KOPT-K1 (cell line): ENCODE results near the gene SLC4A5.
"Not testable (repeated sequence)": the region's sequence is repeated elsewhere in the genome, so short reads cannot be mapped to it uniquely, and the experiment has no call there.

Experiments used
- H3K27ac ChIP-seq: fragments of 200-600 bp; sonication (generic); 2 replicates; pipeline ENCODE4 v1.5.1; 2016; ENCODE audit warnings: antibody characterized with exemption, mild to moderate bottlenecking, low read depth, low read length; ENCODE audit not compliant: poor library complexity, severe bottlenecking
- H3K36me3 ChIP-seq: fragments of 200-600 bp; sonication (generic); 2 replicates; pipeline ENCODE4 v1.5.1; 2017; ENCODE audit warnings: antibody characterized with exemption, mild to moderate bottlenecking, low read length, moderate library complexity; ENCODE audit not compliant: insufficient read depth
- H3K9me3 ChIP-seq: fragments of 200-600 bp; sonication (generic); 2 replicates; pipeline ENCODE4 v1.5.1; 2017; ENCODE audit warnings: antibody characterized with exemption, low read length, mild to moderate bottlenecking; ENCODE audit not compliant: insufficient read depth, poor library complexity, severe bottlenecking

SLC4A5 gene

GRCh38 chr2:74373221-74373676, 30.0 kb upstream of the SLC4A5 start:
- no peaks in the 10 kb centered on the region for H3K9me3 ChIP-seq
- no peak overlapping the region for H3K27ac ChIP-seq
- H3K36me3 ChIP-seq, result peaks cover 69% of the 10 kb centered on the region

- peaks cover 71% of the 10 kb centered on the region for H3K36me3 ChIP-seq
- H3K27ac ChIP-seq, result no peak overlapping the region
- H3K9me3 ChIP-seq, result no peaks in the 10 kb centered on the region
Measured at GRCh38 chr2:74372674-74373073, 29.5 kb upstream of the SLC4A5 start.

- no peaks in the 10 kb centered on the region for H3K9me3 ChIP-seq
- H3K27ac ChIP-seq, result no peak overlapping the region
- H3K36me3 ChIP-seq, result peaks cover 71% of the 10 kb centered on the region
Measured at GRCh38 chr2:74371421-74371820, 28.2 kb upstream of the SLC4A5 start.

- H3K36me3 ChIP-seq, result peaks cover 78% of the 10 kb centered on the region
- H3K27ac ChIP-seq, result no peak overlapping the region
- H3K9me3 ChIP-seq, result no peaks in the 10 kb centered on the region
Measured at GRCh38 chr2:74369976-74370375, 26.8 kb upstream of the SLC4A5 start.

- Histone ChIP-seq H3K9me3 (no peaks in the 10 kb centered on the region), H3K36me3 (peaks cover 93% of the 10 kb centered on the region), H3K27ac (no peak overlapping the region)
Measured at GRCh38 chr2:74368499-74368898, 25.3 kb upstream of the SLC4A5 start.

GRCh38 chr2:74367789-74368188, 24.6 kb upstream of the SLC4A5 start:
- H3K36me3 ChIP-seq, result peaks cover 98% of the 10 kb centered on the region
- H3K9me3 ChIP-seq, result no peaks in the 10 kb centered on the region
- no peak overlapping the region for H3K27ac ChIP-seq

- Histone ChIP-seq H3K9me3 (no peaks in the 10 kb centered on the region), H3K27ac (no peak overlapping the region), H3K36me3 (peaks cover 100% of the 10 kb centered on the region)
Measured at GRCh38 chr2:74366036-74366435, 22.8 kb upstream of the SLC4A5 start.

- H3K27ac ChIP-seq, result no peak overlapping the region
- no peaks in the 10 kb centered on the region for H3K9me3 ChIP-seq
- peaks cover 100% of the 10 kb centered on the region for H3K36me3 ChIP-seq
Measured at GRCh38 chr2:74364533-74365505, 21.6 kb upstream of the SLC4A5 start.

- Histone ChIP-seq H3K36me3 (peaks cover 100% of the 10 kb centered on the region), H3K27ac (no peak overlapping the region), H3K9me3 (no peaks in the 10 kb centered on the region)
Measured at GRCh38 chr2:74361327-74361726, 18.1 kb upstream of the SLC4A5 start.

GRCh38 chr2:74357627-74358026, 14.4 kb upstream of the SLC4A5 start:
- Histone ChIP-seq H3K36me3 (peaks cover 67% of the 10 kb centered on the region), H3K27ac (no peak overlapping the region), H3K9me3 (no peaks in the 10 kb centered on the region)

- Histone ChIP-seq H3K27ac (no peak overlapping the region), H3K9me3 (no peaks in the 10 kb centered on the region), H3K36me3 (no peaks in the 10 kb centered on the region)
Measured at GRCh38 chr2:74349889-74350288, 6.7 kb upstream of the SLC4A5 start.

GRCh38 chr2:74347742-74348141, 4.5 kb upstream of the SLC4A5 start:
- Histone ChIP-seq H3K27ac (no peak overlapping the region), H3K36me3 (no peaks in the 10 kb centered on the region), H3K9me3 (no peaks in the 10 kb centered on the region)

- Histone ChIP-seq H3K27ac (no peak overlapping the region), H3K36me3 (no peaks in the 10 kb centered on the region), H3K9me3 (no peaks in the 10 kb centered on the region)
Measured at GRCh38 chr2:74347303-74347702, 4.1 kb upstream of the SLC4A5 start.

GRCh38 chr2:74345272-74345943, 2.2 kb upstream of the SLC4A5 start:
- H3K9me3 ChIP-seq, result no peaks in the 10 kb centered on the region
- H3K36me3 ChIP-seq, result no peaks in the 10 kb centered on the region
- H3K27ac ChIP-seq, result no peak overlapping the region

GRCh38 chr2:74336227-74336626, 7.0 kb downstream of the SLC4A5 start:
- not testable (repeated sequence) for H3K36me3 ChIP-seq, H3K9me3 ChIP-seq, H3K27ac ChIP-seq
